ENCODE results near the gene NANOGP8. TPM values are rescaled to one million over a fixed set of nuclear protein-coding genes. Genes with fewer than 3 reads are reported as not detected.

NANOGP8 gene
- total RNA-seq, 1 donor from 2014 or later = 0.36 TPM

DNA sequence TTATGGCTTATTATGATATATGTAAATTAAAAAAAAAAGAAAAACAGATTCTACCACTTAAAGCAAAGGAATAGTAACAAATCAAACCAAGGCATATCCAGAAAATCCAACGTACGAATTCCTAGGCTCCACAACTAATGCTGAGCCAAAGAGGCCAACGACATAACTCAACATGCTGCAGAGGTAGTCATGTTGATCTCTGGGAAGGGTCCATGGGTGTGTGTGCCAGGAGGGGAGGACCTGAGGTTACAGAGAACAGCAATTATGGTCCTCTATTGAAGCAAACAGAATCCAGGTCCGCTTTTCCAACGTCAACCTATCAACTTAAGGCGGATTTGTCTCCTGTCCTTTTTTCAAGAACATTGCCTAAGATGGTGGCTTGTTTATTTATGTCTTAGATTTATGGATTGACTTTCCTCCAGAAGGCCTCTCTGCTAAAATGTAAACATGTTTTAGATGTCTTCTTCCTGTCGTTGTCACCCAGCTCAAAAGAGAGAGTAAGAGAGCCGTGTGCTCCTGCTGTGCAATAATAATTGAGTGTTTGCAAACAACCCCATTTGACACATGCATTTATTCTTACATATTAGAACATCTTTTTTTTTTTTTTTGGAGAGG is 20.4 kb downstream of the NANOGP8 start:
- peaks cover 3% of the 10 kb centered on the region for H3K27me3 Mint-ChIP-seq
- H3K4me1 Mint-ChIP-seq (ENCODE audit: low read depth) = peaks cover 6% of the 10 kb centered on the region
- DNase-seq (ENCODE audit: low spot score, unreplicated experiment) = no peak
- H3K27ac Mint-ChIP-seq = no peak overlapping the region
- no peaks in the 10 kb centered on the region for H3K9me3 Mint-ChIP-seq (ENCODE audit: low read depth)
- no peak overlapping the region for H3K4me3 Mint-ChIP-seq (ENCODE audit: low read depth)
- no peaks in the 10 kb centered on the region for H3K36me3 Mint-ChIP-seq (ENCODE audit: insufficient read depth)
- TF ChIP-seq CTCF (IDR thresholded peaks at IDR 0.05; ENCODE audit: unreplicated experiment) = no peak

DNA sequence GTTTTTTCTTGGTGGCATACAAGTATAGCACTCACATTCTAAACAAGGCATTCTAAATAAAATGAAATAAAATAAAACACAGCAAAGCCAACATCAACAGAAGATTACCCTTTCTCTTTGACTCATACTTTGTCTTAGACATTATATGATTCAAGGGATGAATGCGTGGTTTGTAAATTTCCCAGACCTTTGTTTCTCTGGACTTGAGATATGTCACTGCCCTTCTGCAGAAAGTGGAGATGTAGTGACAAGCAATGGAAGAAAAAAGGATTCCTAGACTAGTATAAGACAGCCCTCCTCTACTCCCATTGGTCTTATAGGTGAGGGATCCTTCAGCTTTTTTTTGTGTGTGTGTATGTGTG is 22.4 kb downstream of the NANOGP8 start:
- peaks cover 6% of the 10 kb centered on the region for H3K4me1 Mint-ChIP-seq (ENCODE audit: low read depth)
- no peaks in the 10 kb centered on the region for H3K27me3 Mint-ChIP-seq
- H3K27ac Mint-ChIP-seq = no peak overlapping the region
- DNase-seq (ENCODE audit: low spot score, unreplicated experiment) = no peak
- no peaks in the 10 kb centered on the region for H3K36me3 Mint-ChIP-seq (ENCODE audit: insufficient read depth)
- no peak for TF ChIP-seq CTCF (IDR thresholded peaks at IDR 0.05; ENCODE audit: unreplicated experiment)
- H3K9me3 Mint-ChIP-seq (ENCODE audit: low read depth) = no peaks in the 10 kb centered on the region
- H3K4me3 Mint-ChIP-seq (ENCODE audit: low read depth) = no peak overlapping the region

DNA sequence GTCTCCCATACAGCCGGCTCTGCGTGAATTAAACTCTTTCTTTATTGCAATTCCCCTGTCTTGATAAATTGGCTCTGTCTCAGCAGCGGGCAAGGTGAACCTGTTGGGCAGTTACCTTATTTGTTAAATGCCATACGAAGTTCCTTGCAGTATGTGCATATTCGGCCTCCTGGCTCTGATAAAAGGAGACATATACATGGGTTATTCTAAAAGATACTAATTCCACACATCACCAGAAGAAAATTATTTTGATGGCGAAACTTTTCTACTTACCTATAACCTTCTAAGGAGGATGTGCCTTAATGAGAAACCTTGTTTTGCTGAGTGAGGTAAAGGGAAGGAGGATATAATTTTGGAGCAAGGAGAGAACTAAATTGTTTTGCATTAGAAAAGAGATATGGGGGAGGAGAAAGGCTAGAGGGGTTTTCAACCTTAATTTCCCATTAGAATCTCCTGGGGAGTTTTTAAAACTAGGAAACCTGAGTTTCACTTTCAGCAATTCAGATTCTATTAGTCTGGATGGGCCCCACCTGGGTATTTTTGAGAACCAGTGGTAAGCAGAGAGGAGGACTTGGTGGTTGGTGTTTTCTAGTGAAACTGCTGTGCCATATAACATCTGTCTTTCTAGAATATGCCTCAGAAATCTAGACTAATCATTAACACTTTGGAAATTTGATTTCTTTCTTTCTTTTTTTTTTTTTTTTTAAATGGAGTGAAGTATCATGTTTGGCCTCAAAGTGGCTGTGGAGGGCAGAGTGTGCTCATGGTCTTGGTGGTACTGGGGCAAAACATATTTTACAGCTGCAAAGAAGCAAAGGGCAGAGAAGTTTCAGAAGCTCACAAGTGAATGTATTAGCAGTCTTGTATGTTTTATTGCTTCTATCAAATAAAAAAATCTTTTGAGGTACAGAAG is 23.0 kb downstream of the NANOGP8 start:
- H3K4me1 Mint-ChIP-seq (ENCODE audit: low read depth) = peaks cover 4% of the 10 kb centered on the region
- H3K27me3 Mint-ChIP-seq = no peaks in the 10 kb centered on the region
- H3K27ac Mint-ChIP-seq = no peak overlapping the region
- H3K4me3 Mint-ChIP-seq (ENCODE audit: low read depth) = no peak overlapping the region
- no peak for DNase-seq (ENCODE audit: low spot score, unreplicated experiment)
- no peaks in the 10 kb centered on the region for H3K9me3 Mint-ChIP-seq (ENCODE audit: low read depth)
- no peaks in the 10 kb centered on the region for H3K36me3 Mint-ChIP-seq (ENCODE audit: insufficient read depth)
- TF ChIP-seq CTCF (IDR thresholded peaks at IDR 0.05; ENCODE audit: unreplicated experiment) = no peak

- DNase-seq (ENCODE audit: low spot score, unreplicated experiment) = no peak
- Mint-ChIP-seq H3K36me3 (ENCODE audit: insufficient read depth) (no peaks in the 10 kb centered on the region), H3K4me1 (ENCODE audit: low read depth) (peaks cover 4% of the 10 kb centered on the region), H3K9me3 (ENCODE audit: low read depth) (no peaks in the 10 kb centered on the region), H3K4me3 (ENCODE audit: low read depth) (no peak overlapping the region), H3K27ac (no peak overlapping the region), H3K27me3 (no peaks in the 10 kb centered on the region)
- TF ChIP-seq CTCF (IDR thresholded peaks at IDR 0.05; ENCODE audit: unreplicated experiment) = no peak
These were observed 23.8 kb downstream of the NANOGP8 start for GRCh38 chr15:35061161-35061824.

GRCh38 chr15:35060591-35060990 is 24.5 kb downstream of the NANOGP8 start:
- Mint-ChIP-seq H3K36me3 (ENCODE audit: insufficient read depth) (no peaks in the 10 kb centered on the region), H3K27ac (no peak overlapping the region), H3K27me3 (no peaks in the 10 kb centered on the region), H3K9me3 (ENCODE audit: low read depth) (no peaks in the 10 kb centered on the region), H3K4me3 (ENCODE audit: low read depth) (no peak overlapping the region), H3K4me1 (ENCODE audit: low read depth) (peaks cover 4% of the 10 kb centered on the region)
- no peak for TF ChIP-seq CTCF (IDR thresholded peaks at IDR 0.05; ENCODE audit: unreplicated experiment)
- DNase-seq (ENCODE audit: low spot score, unreplicated experiment) = no peak

All from progenitor cell of endocrine pancreas (in vitro differentiated cells).